B cell (primary cell): ENCODE data around the gene PLCL1. TPM values are rescaled to one million over a fixed set of nuclear protein-coding genes. Genes with fewer than 3 reads are reported as not detected.

Experiments used
- ATAC-seq: fragments of 200-7000 bp; cut with Tn5 transposase; one replicate; pipeline ENCODE4 v1.10.0; 2021; ENCODE audit warnings: low read depth, mild to moderate bottlenecking, moderate number of reproducible peaks, moderate library complexity
- CTCF ChIA-PET: fragments of 350-600 bp; sonication (Branson Sonifier 250); formaldehyde crosslinking; loops from one replicate; lab custom pipeline; 2021; ENCODE audit warnings: antibody characterized with exemption, inconsistent platforms; lab: Charles Lee
- POLR2A ChIA-PET: fragments of 350-600 bp; sonication (Branson Sonifier 250); formaldehyde crosslinking; loops from one replicate; lab custom pipeline; 2021; ENCODE audit warnings: antibody characterized with exemption; lab: Charles Lee
- DNase-seq: peaks from one replicate; pipeline ENCODE4 v3.0.0; 2013
- H2AFZ ChIP-seq: 2 replicates; pipeline ENCODE4 v1.6.1; 2012; ENCODE audit warnings: mild to moderate bottlenecking, low read depth, low read length; ENCODE audit not compliant: insufficient read depth, poor library complexity, severe bottlenecking
- H3K27ac ChIP-seq, 2 donors: 1 replicate in 1 of 2; 2 replicates in 1 of 2; pipeline ENCODE4 v1.5.1; 2012 to 2013; ENCODE audit warnings: low read length in 2 of 2, mild to moderate bottlenecking in 2 of 2, moderate library complexity in 1 of 2
- H3K27me3 ChIP-seq, 4 experiments: fragments of 200-600 bp in 1 of 4; sonication (generic) in 1 of 4; replicated peaks in 1 of 4; 1 replicate in 2 of 4; 2 replicates in 2 of 4; pipeline versions ENCODE4 v1.6.1 to v1.7.0; 2013 to 2016; ENCODE audit warnings: low read length in 3 of 4, mild to moderate bottlenecking in 2 of 4, mixed read lengths in 1 of 4, moderate library complexity in 1 of 4; ENCODE audit not compliant: insufficient read depth in 4 of 4, control insufficient read depth in 3 of 4; ENCODE audit errors: control extremely low read depth in 1 of 4
- H3K36me3 ChIP-seq, 2 experiments: replicated peaks in 1 of 2; 1 replicate in 1 of 2; 2 replicates in 1 of 2; pipeline versions ENCODE4 v1.6.1 to v1.7.1; 2013; ENCODE audit warnings: low read length in 1 of 2; ENCODE audit not compliant: insufficient read depth in 2 of 2, control insufficient read depth in 1 of 2; ENCODE audit errors: control extremely low read depth in 1 of 2, extremely low read depth in 1 of 2
- H3K4me1 ChIP-seq, 2 donors: fragments of 200-600 bp in 1 of 2; sonication (generic) in 1 of 2; 1 replicate in 1 of 2; 2 replicates in 1 of 2; pipeline versions ENCODE4 v1.5.1 to v1.6.1; 2013 to 2017; ENCODE audit warnings: low read length in 2 of 2; ENCODE audit not compliant: control insufficient read depth in 2 of 2, insufficient read depth in 2 of 2
- H3K4me2 ChIP-seq: replicated peaks from 2 replicates; pipeline ENCODE3; 2012; ENCODE audit warnings: mild to moderate bottlenecking, low read depth, low read length; ENCODE audit not compliant: poor library complexity, severe bottlenecking
- H3K4me3 ChIP-seq, 5 experiments: fragments of 200-600 bp in 1 of 5; sonication (generic) in 1 of 5; 1 replicate in 3 of 5; 2 replicates in 2 of 5; pipeline versions ENCODE4 v1.5.1 to v1.7.0; 2011 to 2016; ENCODE audit warnings: low read length in 4 of 5, mild to moderate bottlenecking in 4 of 5, low read depth in 2 of 5, control low read depth in 1 of 5, moderate library complexity in 1 of 5; ENCODE audit not compliant: insufficient read depth in 1 of 5; ENCODE audit errors: control extremely low read depth in 1 of 5, extremely low read depth in 1 of 5
- H3K79me2 ChIP-seq: fragments of 200-600 bp; sonication (generic); one replicate; pipeline ENCODE4 v1.6.0; 2016; ENCODE audit warnings: low read length; ENCODE audit not compliant: control insufficient read depth, insufficient read depth
- H3K9ac ChIP-seq: fragments of 200-600 bp; sonication (generic); 2 replicates; pipeline ENCODE4 v1.6.1; 2017; ENCODE audit warnings: mild to moderate bottlenecking, low read length, moderate library complexity
- H3K9me3 ChIP-seq, 3 donors: one replicate each; pipeline versions ENCODE4 v1.6.1 to v1.7.1; 2013; ENCODE audit warnings: low read length in 2 of 3; ENCODE audit not compliant: control insufficient read depth in 2 of 3, insufficient read depth in 1 of 3; ENCODE audit errors: control extremely low read depth in 1 of 3
- H4K20me1 ChIP-seq: 2 replicates; pipeline ENCODE4 v1.6.0; 2012; ENCODE audit warnings: mild to moderate bottlenecking, low read length; ENCODE audit not compliant: insufficient read depth, control insufficient read depth, poor library complexity, severe bottlenecking
- H3K27ac Mint-ChIP-seq: one replicate; pipeline ENCODE4 v1.8.0; 2021; ENCODE audit warnings: mixed read lengths
- H3K27me3 Mint-ChIP-seq: one replicate; pipeline ENCODE4 v1.8.0; 2021; ENCODE audit warnings: mixed read lengths
- H3K4me1 Mint-ChIP-seq: one replicate; pipeline ENCODE4 v1.8.0; 2021; ENCODE audit warnings: mixed read lengths
- H3K4me3 Mint-ChIP-seq: one replicate; pipeline ENCODE4 v1.8.0; 2021; ENCODE audit warnings: mixed read lengths
- H3K9me3 Mint-ChIP-seq: one replicate; pipeline ENCODE4 v1.8.0; 2022; ENCODE audit warnings: mixed read lengths; ENCODE audit not compliant: insufficient read depth
- EZH2 ChIP-seq: IDR thresholded peaks from 2 replicates; pipeline ENCODE4 v1.6.1; 2012; ENCODE audit warnings: borderline replicate concordance, low read depth, mild to moderate bottlenecking, moderate library complexity, low read length; ENCODE audit not compliant: insufficient read depth, poor library complexity, severe bottlenecking
- WGBS: methylation state at CpG from one replicate; pipeline ENCODE4 v1.1.5; 2013; ENCODE audit warnings: missing lambda C conversion rate; ENCODE audit not compliant: insufficient coverage; 5-methylcytosine and 5-hydroxymethylcytosine counted together
- intact Hi-C: fragments of 100-400 bp; cut with micrococcal nuclease; formaldehyde crosslinking; loops from one replicate; pipeline ENCODE4 v1.10.0; 2022
- polyA plus RNA-seq: library from polyadenylated mRNA; depleted of rRNA; stranded (reverse); fragments of >200 nt; gene quantifications from 2 replicates; pipeline ENCODE4 v1.2.3, GENCODE V29; 2012
- total RNA-seq, 2 donors: library from RNA; stranded (reverse); fragments of 120-200 nt in 1 of 2; gene quantifications; 1 replicate in 1 of 2; 2 replicates in 1 of 2; pipeline versions ENCODE4 v1.2.3 to v1.2.4, GENCODE V29; 2013 to 2022
- TF ChIP-seq, protein P1 (sequence below): fragments of 200-600 bp; IDR thresholded peaks from one replicate; pipeline ENCODE4 v1.8.0; 2022; ENCODE audit warnings: antibody characterized with exemption, mild to moderate bottlenecking

The PLCL1 gene
- total and polyA plus RNA-seq, 2 donors (not counting 1 experiment from before 2014, with no cell fraction given) = 0.07 to 0.25 TPM

DNA sequence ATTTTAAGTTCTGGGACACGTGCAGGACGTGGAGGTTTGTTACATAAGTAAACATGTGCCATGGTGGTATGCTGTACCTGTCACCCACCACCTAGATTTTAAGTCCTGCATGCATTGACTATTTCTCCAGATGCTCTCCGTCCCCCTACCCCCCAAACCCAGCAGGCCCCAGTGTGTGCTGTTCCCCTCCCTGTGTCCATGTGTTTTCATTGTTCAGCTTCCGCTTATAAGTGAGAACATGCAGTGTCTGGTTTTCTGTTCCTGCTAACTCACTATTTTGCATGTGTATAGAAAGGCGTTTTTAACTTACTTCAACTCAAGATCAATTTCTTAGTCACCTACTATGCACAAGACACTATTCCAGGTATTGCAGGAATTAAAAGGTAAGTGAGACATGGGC lies 128.0 kb downstream of the PLCL1 start:
- CTCF ChIA-PET = no interaction called here

DNA sequence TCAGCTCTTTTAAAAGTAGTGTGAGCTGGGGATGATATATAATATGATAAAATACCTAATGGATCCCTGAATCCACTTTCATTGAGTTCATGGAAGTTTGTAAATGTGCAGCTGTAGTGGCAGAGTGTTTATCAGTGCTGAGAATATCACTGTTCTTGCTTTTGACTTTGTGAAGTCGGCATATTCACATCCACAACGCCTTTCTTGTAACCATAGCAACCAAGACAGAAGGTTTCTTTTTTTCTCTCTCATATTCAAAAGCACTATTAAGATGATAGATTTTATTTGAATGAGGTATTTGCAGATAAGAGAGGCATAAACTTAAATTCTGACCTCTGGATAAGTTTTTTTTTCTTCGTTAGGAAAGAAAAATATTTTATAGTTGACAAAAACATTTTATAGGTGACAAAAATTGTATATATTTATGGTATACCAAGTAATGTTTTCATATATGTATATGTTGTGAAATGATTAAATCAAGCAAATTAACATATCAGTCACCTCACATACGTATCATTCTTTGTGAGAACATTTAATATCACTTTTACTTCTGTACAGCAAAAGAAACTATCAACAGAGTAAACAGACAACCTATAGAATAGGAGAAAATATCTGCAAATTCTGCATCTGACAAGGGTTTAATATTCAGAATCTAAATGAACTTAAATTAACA lies 130.0 kb downstream of the PLCL1 start:
- no peak overlapping the region for H3K27ac Mint-ChIP-seq

More for the DNA sequence above, 128.0 kb downstream of the PLCL1 start:
- H3K36me3 ChIP-seq = no peaks in the 10 kb centered on the region
- Mint-ChIP-seq H3K4me1 (no peaks in the 10 kb centered on the region), H3K4me3 (no peak overlapping the region), H3K9me3 (no peaks in the 10 kb centered on the region), H3K27ac (no peak overlapping the region), H3K27me3 (peaks cover 5% of the 10 kb centered on the region)
- no peaks in the 10 kb centered on the region for H3K9me3 ChIP-seq
- no peak for ATAC-seq
- H3K4me3 ChIP-seq = no peak overlapping the region
- H3K9ac ChIP-seq = no peak overlapping the region
- no peak overlapping the region for H3K27ac ChIP-seq
- no peak overlapping the region for H2AFZ ChIP-seq
- peaks cover 0 to 3% (median 0%) of the 10 kb centered on the region in 4 experiments for H3K27me3 ChIP-seq
- H3K4me1 ChIP-seq = no peaks in the 10 kb centered on the region
- intact Hi-C loops = no loop called here
- no peaks in the 10 kb centered on the region for H3K79me2 ChIP-seq
- no peak for DNase-seq
- POLR2A ChIA-PET = no interaction called here
- 80% methylated on average over 1 of the region's 5 CpGs for WGBS
- no peak overlapping the region for H3K4me2 ChIP-seq
- TF ChIP-seq, protein P1, sequence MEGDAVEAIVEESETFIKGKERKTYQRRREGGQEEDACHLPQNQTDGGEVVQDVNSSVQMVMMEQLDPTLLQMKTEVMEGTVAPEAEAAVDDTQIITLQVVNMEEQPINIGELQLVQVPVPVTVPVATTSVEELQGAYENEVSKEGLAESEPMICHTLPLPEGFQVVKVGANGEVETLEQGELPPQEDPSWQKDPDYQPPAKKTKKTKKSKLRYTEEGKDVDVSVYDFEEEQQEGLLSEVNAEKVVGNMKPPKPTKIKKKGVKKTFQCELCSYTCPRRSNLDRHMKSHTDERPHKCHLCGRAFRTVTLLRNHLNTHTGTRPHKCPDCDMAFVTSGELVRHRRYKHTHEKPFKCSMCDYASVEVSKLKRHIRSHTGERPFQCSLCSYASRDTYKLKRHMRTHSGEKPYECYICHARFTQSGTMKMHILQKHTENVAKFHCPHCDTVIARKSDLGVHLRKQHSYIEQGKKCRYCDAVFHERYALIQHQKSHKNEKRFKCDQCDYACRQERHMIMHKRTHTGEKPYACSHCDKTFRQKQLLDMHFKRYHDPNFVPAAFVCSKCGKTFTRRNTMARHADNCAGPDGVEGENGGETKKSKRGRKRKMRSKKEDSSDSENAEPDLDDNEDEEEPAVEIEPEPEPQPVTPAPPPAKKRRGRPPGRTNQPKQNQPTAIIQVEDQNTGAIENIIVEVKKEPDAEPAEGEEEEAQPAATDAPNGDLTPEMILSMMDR = no peak
- no peak for TF ChIP-seq EZH2
- H4K20me1 ChIP-seq = no peaks in the 10 kb centered on the region

More for the DNA sequence above, 130.0 kb downstream of the PLCL1 start:
- ATAC-seq (no peak), DNase-seq (no peak)
- H3K27me3 Mint-ChIP-seq = peaks cover 3% of the 10 kb centered on the region
- intact Hi-C loops = no loop called here
- peaks cover 0 to 3% (median 0%) of the 10 kb centered on the region in 4 experiments for H3K27me3 ChIP-seq
- no peaks in the 10 kb centered on the region for H3K4me1 Mint-ChIP-seq
- POLR2A ChIA-PET = no interaction called here
- H3K9me3 ChIP-seq = no peaks in the 10 kb centered on the region
- H3K27ac ChIP-seq = no peak overlapping the region
- no peaks in the 10 kb centered on the region for H3K79me2 ChIP-seq
- no peak for TF ChIP-seq EZH2
- TF ChIP-seq, protein P1 = no peak
- no peaks in the 10 kb centered on the region for H3K36me3 ChIP-seq
- H3K9me3 Mint-ChIP-seq = no peaks in the 10 kb centered on the region
- H3K4me3 Mint-ChIP-seq = no peak overlapping the region
- H3K9ac ChIP-seq = no peak overlapping the region
- no peak overlapping the region for H2AFZ ChIP-seq
- WGBS = no CpG with 5 or more reads among the region's 4 CpGs
- CTCF ChIA-PET = no interaction called here
- no peaks in the 10 kb centered on the region for H4K20me1 ChIP-seq
- H3K4me3 ChIP-seq = no peak overlapping the region
- no peaks in the 10 kb centered on the region for H3K4me1 ChIP-seq
- no peak overlapping the region for H3K4me2 ChIP-seq
